GM21360 (cell line): ENCODE data around the gene UAP1L1.

Experiments
- ATAC-seq: cut with Tn5 transposase; IDR thresholded peaks from one replicate; pipeline ENCODE4 v1.9.1; 2021; ENCODE audit warnings: mild to moderate bottlenecking, moderate library complexity; ENCODE audit not compliant: unreplicated experiment

The UAP1L1 gene

DNA sequence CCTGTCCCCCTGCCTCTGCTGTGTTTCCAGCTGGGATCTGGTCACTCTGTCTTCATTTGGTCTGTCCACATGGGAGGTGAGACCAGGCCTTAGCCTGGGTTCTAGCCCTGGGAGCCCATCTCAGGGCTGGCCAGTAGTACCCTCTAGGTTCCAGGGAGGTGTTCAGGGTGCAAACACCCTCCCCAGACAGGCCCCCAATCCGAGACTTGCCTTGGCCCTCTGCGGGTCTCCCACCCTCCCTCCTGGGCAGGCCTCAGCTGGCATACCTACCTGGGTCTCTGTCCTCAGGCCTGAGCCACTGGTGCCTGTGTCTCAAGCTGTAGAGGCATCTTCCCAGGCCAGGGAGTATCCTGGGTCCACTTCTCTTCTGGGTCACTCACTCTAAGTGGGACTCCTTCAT lies 6.0 kb upstream of the UAP1L1 start:
- ATAC-seq = no peak

- no peak for ATAC-seq
Measured at GRCh38 chr9:137073992-137074399, 3.3 kb upstream of the UAP1L1 start.

- ATAC-seq = no peak
Measured at GRCh38 chr9:137074657-137075274, 2.6 kb upstream of the UAP1L1 start.

GRCh38 chr9:137075275-137075775 lies 2.0 kb upstream of the UAP1L1 start:
- ATAC-seq = no peak

DNA sequence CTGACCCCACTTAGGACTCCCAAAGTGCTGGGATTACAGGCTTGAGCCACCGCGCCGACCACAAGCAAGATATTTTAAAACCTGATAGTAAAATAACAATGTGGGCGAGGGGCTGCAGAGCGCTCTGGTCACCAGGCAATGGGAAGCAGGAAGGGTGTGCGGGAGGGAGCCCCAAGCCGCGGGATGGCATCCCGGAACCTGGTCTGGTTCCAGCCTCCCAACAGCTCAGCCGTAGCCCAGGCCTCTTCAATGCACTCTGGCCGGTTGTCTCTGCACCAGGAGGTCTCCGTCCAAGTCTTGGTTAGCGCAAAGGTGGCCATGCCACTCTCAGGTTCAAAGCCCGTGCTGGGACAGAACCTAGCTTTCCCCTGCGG lies 694 bp upstream of the UAP1L1 start:
- ATAC-seq = no peak

DNA sequence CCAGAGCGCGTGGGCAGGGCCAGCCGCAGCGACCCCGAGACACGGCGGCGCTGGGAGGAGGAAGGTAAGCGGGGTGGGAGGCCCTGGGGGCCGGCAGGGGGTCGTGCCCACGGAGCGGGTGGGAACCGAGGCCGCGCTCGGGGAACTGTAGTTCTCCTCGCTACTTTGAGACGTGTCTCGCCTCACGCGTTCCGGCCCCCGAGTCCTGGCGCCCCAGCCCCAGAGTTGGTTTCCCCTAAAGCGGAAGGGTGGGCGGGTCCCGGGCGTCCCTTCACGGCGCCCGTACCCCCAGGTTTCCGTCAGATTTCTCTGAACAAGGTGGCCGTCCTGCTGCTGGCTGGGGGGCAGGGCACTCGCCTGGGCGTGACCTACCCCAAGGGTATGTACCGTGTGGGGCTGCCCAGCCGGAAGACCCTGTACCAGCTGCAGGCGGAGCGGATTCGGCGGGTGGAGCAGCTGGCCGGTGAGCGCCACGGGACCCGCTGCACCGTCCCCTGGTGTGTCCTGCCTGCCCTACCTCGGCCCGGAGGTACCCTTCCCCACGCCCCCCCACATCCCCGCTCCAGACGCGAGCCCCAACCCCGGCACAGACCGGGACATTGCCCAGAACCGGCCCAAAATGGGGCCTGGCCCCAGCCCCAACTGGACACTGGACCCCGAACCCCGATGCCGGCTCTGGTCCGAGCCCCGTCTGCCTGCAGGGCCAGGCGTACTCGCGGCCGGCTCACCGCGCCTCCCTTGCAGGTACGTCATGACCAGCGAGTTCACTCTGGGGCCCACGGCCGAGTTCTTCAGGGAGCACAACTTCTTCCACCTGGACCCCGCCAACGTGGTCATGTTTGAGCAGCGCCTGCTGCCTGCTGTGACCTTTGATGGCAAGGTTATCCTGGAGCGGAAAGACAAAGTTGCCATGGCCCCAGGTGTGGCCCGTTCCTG lies 709 bp downstream of the UAP1L1 start:
- no peak for ATAC-seq

- ATAC-seq = no peak
Measured at GRCh38 chr9:137078701-137079400, 1.5 kb downstream of the UAP1L1 start.

DNA sequence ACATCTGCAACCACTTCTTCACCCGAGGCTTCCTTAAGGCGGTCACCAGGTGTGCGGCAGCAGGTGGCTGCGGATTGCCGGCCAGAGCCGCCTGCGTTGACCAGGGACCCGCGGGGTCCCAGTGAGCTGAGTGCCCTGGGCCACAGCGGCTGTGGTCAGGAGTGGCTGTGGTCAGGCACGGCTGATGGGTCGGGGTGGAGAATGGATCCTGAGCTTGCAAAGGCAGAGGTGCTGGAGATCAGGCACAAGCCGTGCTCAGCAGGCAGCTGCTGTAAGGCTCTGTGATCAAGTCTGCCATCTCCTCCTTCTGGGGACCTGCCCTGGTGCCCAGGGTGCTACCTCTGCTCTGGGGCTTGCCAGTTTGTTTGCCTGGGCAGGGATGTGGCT lies 2.1 kb downstream of the UAP1L1 start:
- no peak for ATAC-seq

GRCh38 chr9:137080260-137081122 lies 3.2 kb downstream of the UAP1L1 start:
- ATAC-seq = no peak

DNA sequence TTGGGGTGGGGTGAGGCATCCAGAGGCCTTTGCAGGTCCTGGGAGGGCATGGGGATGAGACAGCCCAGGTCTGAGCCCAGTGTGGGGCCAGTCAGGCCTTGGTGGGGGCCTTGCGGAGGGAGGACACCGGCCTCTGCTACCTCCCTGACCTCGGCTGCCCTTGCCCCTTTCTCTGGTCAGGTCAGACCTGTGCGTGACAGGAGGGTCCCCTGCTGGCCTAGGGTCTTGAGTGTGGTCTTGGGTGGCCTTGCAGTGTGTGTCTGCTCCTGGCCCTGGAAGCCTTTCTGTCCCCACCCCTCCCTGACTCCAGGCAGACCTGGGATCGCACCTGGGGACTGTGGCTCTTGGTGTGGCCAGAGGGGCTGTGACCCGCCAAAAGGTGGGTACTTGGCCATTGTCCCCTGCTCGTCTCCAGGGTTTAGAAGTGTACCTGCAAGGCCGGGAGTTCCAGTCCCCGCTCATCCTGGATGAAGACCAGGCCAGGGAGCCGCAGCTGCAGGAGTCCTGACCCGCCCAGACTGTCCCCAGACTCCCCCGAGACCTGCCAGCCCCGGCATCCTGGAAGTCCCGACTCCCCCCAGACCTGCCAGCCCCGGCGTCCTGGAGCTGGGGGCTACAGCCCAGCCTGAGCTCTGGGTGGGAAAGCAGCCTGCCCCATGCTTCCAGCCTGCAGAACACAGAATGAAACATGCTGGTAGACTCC lies 5.1 kb downstream of the UAP1L1 start:
- no peak for ATAC-seq

GRCh38 chr9:137082925-137083290 lies 5.6 kb downstream of the UAP1L1 start:
- ATAC-seq = no peak

GRCh38 chr9:137083394-137084004 lies 6.2 kb downstream of the UAP1L1 start:
- ATAC-seq = no peak

DNA sequence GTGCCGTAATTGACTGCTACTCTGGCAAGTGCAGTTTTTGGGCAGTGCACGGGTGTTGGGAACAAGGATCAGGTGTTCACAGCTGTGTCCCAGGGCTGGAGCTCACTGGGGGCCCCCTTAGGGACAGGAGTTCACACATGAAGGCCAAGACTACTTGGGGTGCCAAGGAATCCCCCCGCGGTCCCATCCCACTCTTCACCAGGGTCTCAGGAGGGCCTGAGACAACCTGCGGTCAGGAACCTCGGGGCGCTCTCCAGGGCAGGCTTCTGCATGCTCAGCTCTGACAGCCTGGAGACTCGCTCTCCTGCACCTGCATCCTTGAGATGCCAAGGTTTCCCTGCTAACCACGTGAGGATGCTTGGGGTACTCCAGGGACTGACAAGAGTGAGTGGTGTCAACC lies 7.2 kb downstream of the UAP1L1 start:
- ATAC-seq = no peak

DNA sequence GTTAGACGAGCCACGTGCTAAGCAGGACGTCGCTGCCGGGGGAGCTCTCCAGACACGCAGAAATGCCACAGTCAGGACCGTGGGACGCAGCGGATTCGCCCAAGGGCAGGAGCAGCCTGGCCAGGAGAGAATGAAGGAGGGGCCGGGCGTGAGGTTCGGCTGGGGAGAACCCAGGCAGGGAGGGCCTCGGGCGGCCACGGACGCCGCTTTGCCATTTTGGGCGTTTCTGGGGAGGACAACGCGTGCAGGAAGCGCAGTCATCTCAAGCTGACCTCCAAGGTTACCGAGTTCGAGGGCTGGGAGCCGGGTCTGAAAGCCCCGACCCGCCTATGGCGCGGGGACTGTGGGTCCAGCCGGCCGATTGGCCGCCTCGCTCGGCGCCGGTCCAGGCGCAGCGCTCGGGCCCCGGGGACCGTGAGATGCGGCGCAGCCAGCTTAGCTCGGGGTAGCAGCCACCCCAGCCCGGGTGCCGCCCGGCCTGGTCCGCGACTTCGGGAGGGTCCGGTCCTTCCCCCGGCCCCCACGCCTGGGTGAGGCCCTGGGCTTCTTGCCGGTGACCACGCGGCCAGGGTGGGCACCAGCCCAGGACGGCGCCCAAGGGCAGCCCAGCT lies 8.7 kb downstream of the UAP1L1 start:
- ATAC-seq = no peak

- ATAC-seq = peak; percentile 68
Measured at GRCh38 chr9:137086531-137087408, 9.5 kb downstream of the UAP1L1 start, which contains the start of gene MAN1B1. MAN1B1 (plus strand) TSS chr9:137086985; CDS start chr9:137087000, 15 bp downstream.

GRCh38 chr9:137087409-137087925 lies 10.2 kb downstream of the UAP1L1 start:
- peak; percentile 1 for ATAC-seq

GRCh38 chr9:137088121-137088520 lies 10.8 kb downstream of the UAP1L1 start:
- ATAC-seq = no peak
